Body of pancreas (tissue), 4 donors: ENCODE measurements around the gene CAPZB.

Experiments
- POLR2A ChIP-seq, 3 donors: fragments of 450-650 bp; IDR thresholded peaks; one replicate each; pipeline ENCODE4 v1.6.1; 2016; ENCODE audit warnings: antibody characterized with exemption in 3 of 3, mild to moderate bottlenecking in 2 of 3
- TF ChIP-seq, protein P1 (sequence below), 7 experiments: fragments of 450-650 bp in 4 of 7; fragments of 200-600 bp in 3 of 7; sonication (generic) in 3 of 7; IDR thresholded peaks; one replicate each; pipeline ENCODE4 v1.5.1; 2016 to 2019; ENCODE audit warnings: antibody characterized with exemption in 7 of 7

- TF ChIP-seq, protein P1, sequence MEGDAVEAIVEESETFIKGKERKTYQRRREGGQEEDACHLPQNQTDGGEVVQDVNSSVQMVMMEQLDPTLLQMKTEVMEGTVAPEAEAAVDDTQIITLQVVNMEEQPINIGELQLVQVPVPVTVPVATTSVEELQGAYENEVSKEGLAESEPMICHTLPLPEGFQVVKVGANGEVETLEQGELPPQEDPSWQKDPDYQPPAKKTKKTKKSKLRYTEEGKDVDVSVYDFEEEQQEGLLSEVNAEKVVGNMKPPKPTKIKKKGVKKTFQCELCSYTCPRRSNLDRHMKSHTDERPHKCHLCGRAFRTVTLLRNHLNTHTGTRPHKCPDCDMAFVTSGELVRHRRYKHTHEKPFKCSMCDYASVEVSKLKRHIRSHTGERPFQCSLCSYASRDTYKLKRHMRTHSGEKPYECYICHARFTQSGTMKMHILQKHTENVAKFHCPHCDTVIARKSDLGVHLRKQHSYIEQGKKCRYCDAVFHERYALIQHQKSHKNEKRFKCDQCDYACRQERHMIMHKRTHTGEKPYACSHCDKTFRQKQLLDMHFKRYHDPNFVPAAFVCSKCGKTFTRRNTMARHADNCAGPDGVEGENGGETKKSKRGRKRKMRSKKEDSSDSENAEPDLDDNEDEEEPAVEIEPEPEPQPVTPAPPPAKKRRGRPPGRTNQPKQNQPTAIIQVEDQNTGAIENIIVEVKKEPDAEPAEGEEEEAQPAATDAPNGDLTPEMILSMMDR (IDR thresholded peaks at IDR 0.05) = no peak
- TF ChIP-seq POLR2A (IDR thresholded peaks at IDR 0.05) = no peak
Measured at GRCh38 chr1:19353596-19353995, 131.7 kb downstream of the CAPZB start.
